ENCODE measurements around the gene OMA1. TPM values are rescaled to one million over a fixed set of nuclear protein-coding genes. Genes with fewer than 3 reads are reported as not detected.

The OMA1 gene
- total and polyA plus RNA-seq, 4 experiments from 2014 or later, result 32.7 to 86.2 (median 55.0) TPM

DNA sequence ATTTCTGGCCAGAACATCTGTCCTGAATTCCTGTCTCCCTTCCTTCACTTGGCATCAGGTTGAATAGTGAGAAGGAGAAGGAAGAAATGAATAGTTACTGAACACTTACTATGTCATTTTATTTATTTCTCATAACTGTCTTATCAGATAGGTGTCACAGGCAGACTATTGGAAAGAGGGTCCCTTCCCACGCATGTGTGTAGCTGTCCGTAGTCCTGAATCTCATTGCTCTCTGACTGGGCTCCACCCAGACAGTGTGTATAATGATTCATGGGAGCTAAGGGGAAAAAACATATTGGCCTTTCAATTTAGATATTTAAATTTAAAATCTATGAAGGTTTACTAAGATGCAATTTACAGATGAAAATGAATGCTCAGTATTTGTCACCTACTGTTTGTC, 86.1 kb downstream of the OMA1 start:
- Histone ChIP-seq H3K36me3 (ENCODE audit: insufficient read depth, low read length) (no peaks in the 10 kb centered on the region), H3K9me3 (ENCODE audit: control insufficient read depth in 1 of 2, low read length in 2 of 2) (no peaks in the 10 kb centered on the region), H3K27ac (ENCODE audit: low read depth, low read length) (no peak overlapping the region), H3K27me3 (ENCODE audit: insufficient read depth, low read length) (no peaks in the 10 kb centered on the region), H3K4me3 (ENCODE audit: low read length in 2 of 2) (no peak overlapping the region), H3K4me1 (ENCODE audit: insufficient read depth, low read length) (no peaks in the 10 kb centered on the region)
- no peaks in the 10 kb centered on the region for H3K4me1 Mint-ChIP-seq
- intact Hi-C loops (cut with micrococcal nuclease), result no loop called here
- CTCF ChIA-PET (ENCODE audit: partially characterized antibody), result no interaction called here
- H3K36me3 Mint-ChIP-seq, result peaks cover 7 to 11% of the 10 kb centered on the region in 2 donors
- H3K4me3 Mint-ChIP-seq, result no peak overlapping the region
- H3K27me3 Mint-ChIP-seq, result peaks cover 0 to 1% of the 10 kb centered on the region in 2 donors
- H3K27ac Mint-ChIP-seq, result no peak overlapping the region
- POLR2A ChIA-PET (ENCODE audit: partially characterized antibody), result no interaction called here
- no peak for DNase-seq
- H3K9me3 Mint-ChIP-seq, result no peaks in the 10 kb centered on the region

DNA sequence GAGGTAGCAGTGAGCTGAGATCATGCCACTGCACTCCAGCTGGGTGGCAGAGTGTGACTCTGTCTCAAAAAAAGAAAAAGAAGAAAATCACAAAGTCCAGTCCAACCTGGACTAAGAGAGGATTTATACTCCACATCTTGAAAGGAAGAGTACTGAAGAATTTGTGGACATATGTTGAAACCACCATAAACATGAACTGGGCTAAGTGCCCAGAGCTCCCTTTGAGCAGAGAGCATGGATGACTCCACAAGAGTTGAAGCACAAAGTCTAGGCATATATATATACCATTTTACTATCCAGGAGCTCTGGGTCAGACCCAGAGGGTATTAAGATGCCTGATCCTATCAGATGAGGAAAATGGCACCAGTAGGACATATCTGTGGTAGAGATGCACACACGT, 86.6 kb downstream of the OMA1 start:
- Histone ChIP-seq H3K27me3 (ENCODE audit: insufficient read depth, low read length) (no peaks in the 10 kb centered on the region), H3K27ac (ENCODE audit: low read depth, low read length) (no peak overlapping the region), H3K4me3 (ENCODE audit: low read length in 2 of 2) (no peak overlapping the region), H3K4me1 (ENCODE audit: insufficient read depth, low read length) (no peaks in the 10 kb centered on the region), H3K36me3 (ENCODE audit: insufficient read depth, low read length) (no peaks in the 10 kb centered on the region), H3K9me3 (ENCODE audit: control insufficient read depth in 1 of 2, low read length in 2 of 2) (no peaks in the 10 kb centered on the region)
- no peaks in the 10 kb centered on the region for H3K4me1 Mint-ChIP-seq
- ChIA-PET CTCF (ENCODE audit: partially characterized antibody) (no interaction called here), POLR2A (ENCODE audit: partially characterized antibody) (no interaction called here)
- intact Hi-C loops (cut with micrococcal nuclease), result no loop called here
- peak overlapping the region in 1 of 7 donors; percentile 17 for H3K27ac Mint-ChIP-seq
- no peak for DNase-seq
- H3K36me3 Mint-ChIP-seq, result peaks cover 7 to 11% of the 10 kb centered on the region in 2 donors
- no peaks in the 10 kb centered on the region for H3K9me3 Mint-ChIP-seq
- peaks cover 0 to 1% of the 10 kb centered on the region in 2 donors for H3K27me3 Mint-ChIP-seq
- no peak overlapping the region for H3K4me3 Mint-ChIP-seq

DNA sequence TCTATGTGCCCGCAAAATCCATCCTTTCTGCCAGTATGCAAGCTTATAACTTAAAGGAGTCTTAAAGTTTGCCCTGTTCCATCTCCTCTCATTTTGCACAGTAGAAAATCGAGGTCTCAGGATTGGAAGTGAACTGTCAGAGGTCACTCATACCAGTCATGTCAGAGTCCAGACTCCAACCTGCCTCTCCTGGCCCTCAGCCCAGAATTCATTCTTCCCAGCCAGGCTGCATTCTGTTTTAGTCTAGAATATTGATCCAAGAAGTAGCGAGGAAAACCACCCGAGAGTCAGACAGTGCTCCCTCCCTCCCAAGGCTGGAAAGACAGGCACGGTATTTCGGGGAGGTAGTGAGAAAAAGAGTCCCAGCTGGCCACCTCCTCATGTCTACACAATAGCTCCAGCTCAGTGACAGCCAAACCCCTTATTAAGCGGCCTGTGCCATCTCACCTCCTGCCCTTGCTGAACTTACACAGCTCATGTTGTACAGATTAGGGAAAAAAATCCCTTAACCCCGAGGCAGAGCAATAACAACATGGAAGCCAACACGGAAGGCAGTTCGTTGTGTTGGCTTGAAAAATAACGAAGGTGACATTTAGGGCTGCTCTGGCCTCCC, 89.4 kb downstream of the OMA1 start:
- peaks cover 0 to 1% of the 10 kb centered on the region in 2 donors for H3K27me3 Mint-ChIP-seq
- intact Hi-C loops (cut with micrococcal nuclease), result no loop called here
- Histone ChIP-seq H3K4me1 (ENCODE audit: insufficient read depth, low read length) (no peaks in the 10 kb centered on the region), H3K27ac (ENCODE audit: low read depth, low read length) (no peak overlapping the region), H3K27me3 (ENCODE audit: insufficient read depth, low read length) (no peaks in the 10 kb centered on the region), H3K36me3 (ENCODE audit: insufficient read depth, low read length) (no peaks in the 10 kb centered on the region), H3K9me3 (ENCODE audit: control insufficient read depth in 1 of 2, low read length in 2 of 2) (no peaks in the 10 kb centered on the region), H3K4me3 (ENCODE audit: low read length in 2 of 2) (no peak overlapping the region)
- ChIA-PET POLR2A (ENCODE audit: partially characterized antibody) (no interaction called here), CTCF (ENCODE audit: partially characterized antibody) (no interaction called here)
- DNase-seq, result no peak
- H3K36me3 Mint-ChIP-seq, result peaks cover 7 to 8% of the 10 kb centered on the region in 2 donors
- H3K27ac Mint-ChIP-seq, result no peak overlapping the region
- no peaks in the 10 kb centered on the region for H3K4me1 Mint-ChIP-seq
- H3K9me3 Mint-ChIP-seq, result no peaks in the 10 kb centered on the region
- H3K4me3 Mint-ChIP-seq, result no peak overlapping the region

DNA sequence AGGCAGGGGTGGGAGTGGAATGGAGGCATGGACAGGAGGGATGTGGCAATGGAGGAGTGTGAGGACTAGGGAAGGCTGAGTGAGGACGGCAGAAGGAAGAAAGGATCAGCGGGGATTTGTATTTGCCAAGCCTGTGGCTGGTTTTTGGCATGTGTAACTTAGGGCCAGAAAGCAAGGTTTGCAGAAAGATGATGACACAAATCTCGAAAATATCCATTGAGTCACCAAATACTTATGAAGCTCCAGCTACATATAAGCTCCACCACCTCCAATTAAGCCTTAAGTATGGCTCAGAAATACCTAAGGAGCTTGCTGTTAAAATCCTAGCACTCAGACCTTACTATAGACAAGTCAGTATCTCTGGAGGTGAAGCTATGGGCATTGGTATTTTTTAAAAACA, 90.1 kb downstream of the OMA1 start:
- POLR2A ChIA-PET (ENCODE audit: partially characterized antibody), result no interaction called here
- no peaks in the 10 kb centered on the region for H3K9me3 Mint-ChIP-seq
- H3K27me3 Mint-ChIP-seq, result peaks cover 0 to 1% of the 10 kb centered on the region in 2 donors
- Histone ChIP-seq H3K27ac (ENCODE audit: low read depth, low read length) (no peak overlapping the region), H3K36me3 (ENCODE audit: insufficient read depth, low read length) (no peaks in the 10 kb centered on the region), H3K27me3 (ENCODE audit: insufficient read depth, low read length) (no peaks in the 10 kb centered on the region), H3K4me1 (ENCODE audit: insufficient read depth, low read length) (no peaks in the 10 kb centered on the region), H3K9me3 (ENCODE audit: control insufficient read depth in 1 of 2, low read length in 2 of 2) (no peaks in the 10 kb centered on the region), H3K4me3 (ENCODE audit: low read length in 2 of 2) (no peak overlapping the region)
- H3K36me3 Mint-ChIP-seq, result peaks cover 5 to 7% of the 10 kb centered on the region in 2 donors
- H3K4me3 Mint-ChIP-seq, result no peak overlapping the region
- H3K27ac Mint-ChIP-seq, result no peak overlapping the region
- intact Hi-C loops (cut with micrococcal nuclease), result no loop called here
- no peaks in the 10 kb centered on the region for H3K4me1 Mint-ChIP-seq
- CTCF ChIA-PET (ENCODE audit: partially characterized antibody), result no interaction called here
- no peak for DNase-seq

DNA sequence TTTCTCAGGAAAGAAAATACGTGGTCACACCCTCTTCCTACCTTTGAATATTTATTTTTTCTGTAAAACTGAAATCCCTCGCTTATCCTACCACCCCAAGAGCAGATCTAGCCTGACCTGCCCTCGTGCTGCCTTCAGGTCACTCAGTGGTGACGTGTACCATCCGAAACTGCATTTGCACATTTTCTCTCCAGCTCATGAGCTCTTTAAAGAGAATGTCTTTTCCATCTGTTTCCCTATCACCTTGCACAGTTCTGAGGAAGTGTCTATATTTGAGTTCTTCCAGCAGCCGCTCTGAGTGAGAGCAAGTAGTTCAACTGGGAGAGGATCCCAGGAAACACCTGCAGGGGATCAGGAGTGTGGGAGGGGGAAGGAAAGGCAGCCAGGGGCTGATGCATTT, 91.7 kb downstream of the OMA1 start:
- Mint-ChIP-seq H3K4me1 (no peaks in the 10 kb centered on the region), H3K9me3 (no peaks in the 10 kb centered on the region), H3K36me3 (peaks cover 2 to 4% of the 10 kb centered on the region in 2 donors), H3K27me3 (peaks cover 0 to 1% of the 10 kb centered on the region in 2 donors), H3K4me3 (no peak overlapping the region), H3K27ac (no peak overlapping the region)
- no peaks in the 10 kb centered on the region for H3K9me3 ChIP-seq (ENCODE audit: control insufficient read depth in 1 of 2, low read length in 2 of 2)
- intact Hi-C loops (cut with micrococcal nuclease), result no loop called here
- H3K36me3 ChIP-seq (ENCODE audit: insufficient read depth, low read length), result no peaks in the 10 kb centered on the region
- no peak overlapping the region for H3K4me3 ChIP-seq (ENCODE audit: low read length in 2 of 2)
- H3K4me1 ChIP-seq (ENCODE audit: insufficient read depth, low read length), result no peaks in the 10 kb centered on the region
- H3K27me3 ChIP-seq (ENCODE audit: insufficient read depth, low read length), result no peaks in the 10 kb centered on the region
- ChIA-PET POLR2A (ENCODE audit: partially characterized antibody) (no interaction called here), CTCF (ENCODE audit: partially characterized antibody) (no interaction called here)
- DNase-seq, result no peak
- H3K27ac ChIP-seq (ENCODE audit: low read depth, low read length), result no peak overlapping the region

DNA sequence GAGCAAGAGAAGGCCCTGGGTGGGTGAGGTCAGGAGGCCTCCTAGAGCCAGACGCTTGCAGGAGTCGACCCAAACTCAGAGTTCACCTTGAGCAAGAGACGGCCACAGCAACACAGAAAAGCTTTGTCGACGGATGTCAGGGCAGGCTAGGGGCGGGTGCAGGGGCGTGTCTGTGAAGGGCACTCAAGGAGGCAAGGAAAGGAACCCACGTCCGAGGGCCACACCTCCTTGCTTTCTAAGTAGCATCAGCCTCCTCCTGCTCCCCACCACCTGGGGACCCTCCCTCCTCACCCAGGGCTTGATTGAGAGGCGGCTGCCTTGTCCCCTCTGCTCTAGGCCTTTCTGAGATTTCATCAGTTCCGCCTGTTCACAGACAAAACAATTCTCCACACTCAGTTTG, 92.1 kb downstream of the OMA1 start:
- Mint-ChIP-seq H3K27ac (no peak overlapping the region), H3K4me3 (no peak overlapping the region), H3K4me1 (no peaks in the 10 kb centered on the region), H3K36me3 (peaks cover 2 to 4% of the 10 kb centered on the region in 2 donors), H3K9me3 (no peaks in the 10 kb centered on the region), H3K27me3 (peaks cover 0 to 1% of the 10 kb centered on the region in 2 donors)
- Histone ChIP-seq H3K27me3 (ENCODE audit: insufficient read depth, low read length) (no peaks in the 10 kb centered on the region), H3K36me3 (ENCODE audit: insufficient read depth, low read length) (no peaks in the 10 kb centered on the region), H3K4me3 (ENCODE audit: low read length in 2 of 2) (no peak overlapping the region), H3K4me1 (ENCODE audit: insufficient read depth, low read length) (no peaks in the 10 kb centered on the region), H3K9me3 (ENCODE audit: control insufficient read depth in 1 of 2, low read length in 2 of 2) (no peaks in the 10 kb centered on the region), H3K27ac (ENCODE audit: low read depth, low read length) (no peak overlapping the region)
- ChIA-PET CTCF (ENCODE audit: partially characterized antibody) (no interaction called here), POLR2A (ENCODE audit: partially characterized antibody) (no interaction called here)
- DNase-seq, result no peak
- intact Hi-C loops (cut with micrococcal nuclease), result no loop called here

DNA sequence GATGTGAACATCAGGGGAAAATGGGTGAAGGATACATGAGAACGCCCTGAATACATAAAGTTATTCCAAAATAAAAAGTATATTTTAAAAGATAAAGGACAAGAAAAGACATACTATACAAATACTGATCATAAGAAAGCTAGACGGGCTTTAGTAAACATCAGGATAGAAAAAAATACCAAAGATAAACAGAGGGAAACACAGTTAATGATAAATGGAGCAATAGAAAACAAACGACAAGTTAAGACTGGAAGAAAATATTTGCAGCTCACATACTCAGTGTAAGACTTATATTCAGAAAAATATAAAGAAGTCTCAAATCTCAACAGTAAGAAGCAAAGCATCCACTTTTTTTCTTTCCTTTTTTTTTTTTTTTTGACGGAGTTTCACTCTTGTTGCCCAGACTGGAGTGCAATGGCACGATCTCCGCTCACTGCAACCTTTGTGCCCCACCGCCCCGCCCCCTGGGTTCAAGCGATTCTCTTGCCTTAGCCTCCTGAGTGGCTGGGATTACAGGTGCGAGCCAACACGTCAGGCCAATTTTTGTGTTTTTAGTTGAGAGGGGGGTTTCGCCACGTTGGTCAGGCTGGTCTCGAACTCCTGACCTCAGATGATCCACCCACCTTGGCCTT, 94.8 kb downstream of the OMA1 start:
- Mint-ChIP-seq H3K9me3 (no peaks in the 10 kb centered on the region), H3K4me3 (no peak overlapping the region), H3K4me1 (no peaks in the 10 kb centered on the region), H3K27ac (no peak overlapping the region), H3K27me3 (no peaks in the 10 kb centered on the region), H3K36me3 (peaks cover 4 to 7% of the 10 kb centered on the region in 2 donors)
- intact Hi-C loops (cut with micrococcal nuclease), result no loop called here
- no peak overlapping the region for H3K4me3 ChIP-seq (ENCODE audit: low read length in 2 of 2)
- ChIA-PET CTCF (ENCODE audit: partially characterized antibody) (interaction anchor here (0.7 kb wide), 1 partner anchor 169 kb away, joined by 3 read pairs; no protein-coding TSS in a partner anchor), POLR2A (ENCODE audit: partially characterized antibody) (no interaction called here)
- no peaks in the 10 kb centered on the region for H3K4me1 ChIP-seq (ENCODE audit: insufficient read depth, low read length)
- no peak overlapping the region for H3K27ac ChIP-seq (ENCODE audit: low read depth, low read length)
- no peaks in the 10 kb centered on the region for H3K9me3 ChIP-seq (ENCODE audit: control insufficient read depth in 1 of 2, low read length in 2 of 2)
- no peaks in the 10 kb centered on the region for H3K27me3 ChIP-seq (ENCODE audit: insufficient read depth, low read length)
- no peaks in the 10 kb centered on the region for H3K36me3 ChIP-seq (ENCODE audit: insufficient read depth, low read length)
- no peak for DNase-seq

Measured in CD4-positive, alpha-beta memory T cell (primary cell).